Hepatocyte (in vitro differentiated cells): ENCODE measurements around the gene MAD2L2.

Source experiments
- EZH2 ChIP-seq: fragments of 200-600 bp; sonication (generic); IDR thresholded peaks from 2 replicates; pipeline ENCODE4 v1.6.1; 2016; ENCODE audit warnings: antibody characterized with exemption, mild to moderate bottlenecking, borderline replicate concordance
- EZH2phosphoT487 ChIP-seq: fragments of 200-600 bp; sonication (generic); IDR thresholded peaks from one replicate; pipeline ENCODE4 v1.6.1; 2018; ENCODE audit warnings: antibody characterized with exemption, mild to moderate bottlenecking, low read depth, moderate library complexity; ENCODE audit not compliant: unreplicated experiment, severe bottlenecking
- TF ChIP-seq, protein P1 (sequence below): fragments of 200-600 bp; sonication (generic); IDR thresholded peaks from 2 replicates; pipeline ENCODE4 v1.5.1; 2016; ENCODE audit warnings: antibody characterized with exemption, mild to moderate bottlenecking; ENCODE audit not compliant: poor library complexity

DNA sequence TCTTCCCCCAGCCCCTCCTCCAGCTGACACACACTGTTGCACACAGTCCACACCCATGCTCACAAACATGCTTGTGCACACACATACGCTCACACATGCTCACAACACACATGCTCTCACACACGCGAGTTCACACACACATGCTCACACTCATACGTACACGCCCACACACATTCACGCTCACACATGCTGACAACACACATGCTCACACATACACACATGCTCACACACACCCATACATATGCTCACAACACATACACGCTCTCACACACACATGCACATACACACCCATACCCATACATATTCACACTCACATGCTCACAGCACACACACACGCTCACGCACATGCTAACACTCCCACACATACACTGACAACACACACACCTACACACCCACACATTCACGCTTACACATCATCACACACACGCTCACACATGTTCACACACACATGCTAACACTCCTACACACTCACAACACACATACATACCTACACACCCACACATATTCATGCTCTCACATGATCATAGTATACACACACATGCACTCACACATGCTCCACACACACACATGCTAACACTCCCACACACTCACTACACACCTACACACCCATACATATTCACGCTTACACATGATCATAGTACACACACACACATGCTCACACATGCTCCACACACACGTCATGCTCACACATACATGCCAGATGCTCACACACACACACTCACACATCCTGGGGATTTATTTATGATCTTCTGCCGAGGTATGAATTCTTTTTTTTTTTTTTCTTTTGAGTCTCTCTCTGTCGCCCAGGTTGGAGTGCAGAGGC lies 21.2 kb upstream of the MAD2L2 start:
- TF ChIP-seq EZH2phosphoT487 (no peak), EZH2 (no peak)
- TF ChIP-seq, protein P1, sequence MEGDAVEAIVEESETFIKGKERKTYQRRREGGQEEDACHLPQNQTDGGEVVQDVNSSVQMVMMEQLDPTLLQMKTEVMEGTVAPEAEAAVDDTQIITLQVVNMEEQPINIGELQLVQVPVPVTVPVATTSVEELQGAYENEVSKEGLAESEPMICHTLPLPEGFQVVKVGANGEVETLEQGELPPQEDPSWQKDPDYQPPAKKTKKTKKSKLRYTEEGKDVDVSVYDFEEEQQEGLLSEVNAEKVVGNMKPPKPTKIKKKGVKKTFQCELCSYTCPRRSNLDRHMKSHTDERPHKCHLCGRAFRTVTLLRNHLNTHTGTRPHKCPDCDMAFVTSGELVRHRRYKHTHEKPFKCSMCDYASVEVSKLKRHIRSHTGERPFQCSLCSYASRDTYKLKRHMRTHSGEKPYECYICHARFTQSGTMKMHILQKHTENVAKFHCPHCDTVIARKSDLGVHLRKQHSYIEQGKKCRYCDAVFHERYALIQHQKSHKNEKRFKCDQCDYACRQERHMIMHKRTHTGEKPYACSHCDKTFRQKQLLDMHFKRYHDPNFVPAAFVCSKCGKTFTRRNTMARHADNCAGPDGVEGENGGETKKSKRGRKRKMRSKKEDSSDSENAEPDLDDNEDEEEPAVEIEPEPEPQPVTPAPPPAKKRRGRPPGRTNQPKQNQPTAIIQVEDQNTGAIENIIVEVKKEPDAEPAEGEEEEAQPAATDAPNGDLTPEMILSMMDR, result no peak
